GOT3 (cell line): ENCODE measurements around the gene MTCH1.
"Not testable (repeated sequence)": the region's sequence is repeated elsewhere in the genome, so short reads cannot be mapped to it uniquely, and the experiment has no call there.

ENCODE experiments used
- DNase-seq: peaks from one replicate; lab custom pipeline; 2025; ENCODE audit warnings: mixed read lengths; lab: John Stamatoyannopoulos, UW

Gene MTCH1

GRCh38 chr6:36997811-36998722, 12.1 kb upstream of the MTCH1 start:
- no peak for DNase-seq

- DNase-seq: not testable (repeated sequence)
These were observed 4.4 kb upstream of the MTCH1 start for GRCh38 chr6:36990401-36990800.

GRCh38 chr6:36989264-36989663, 3.3 kb upstream of the MTCH1 start:
- no peak for DNase-seq

- DNase-seq: no peak
These were observed 680 bp upstream of the MTCH1 start for GRCh38 chr6:36986704-36987047.

- no peak for DNase-seq
These were observed 584 bp downstream of the MTCH1 start for GRCh38 chr6:36985417-36985807.

GRCh38 chr6:36984581-36985416, 1.2 kb downstream of the MTCH1 start:
- DNase-seq: no peak

GRCh38 chr6:36983538-36983937, 2.5 kb downstream of the MTCH1 start:
- DNase-seq: no peak

GRCh38 chr6:36980876-36981619, 4.9 kb downstream of the MTCH1 start:
- DNase-seq: no peak

GRCh38 chr6:36980129-36980528, 5.9 kb downstream of the MTCH1 start:
- DNase-seq: no peak

GRCh38 chr6:36979347-36979742, 6.7 kb downstream of the MTCH1 start:
- DNase-seq: no peak

- DNase-seq: no peak
These were observed 7.3 kb downstream of the MTCH1 start for GRCh38 chr6:36978421-36979346.

GRCh38 chr6:36977470-36977941, 8.5 kb downstream of the MTCH1 start:
- no peak for DNase-seq

- DNase-seq: no peak
These were observed 9.1 kb downstream of the MTCH1 start for GRCh38 chr6:36976931-36977330.

- no peak for DNase-seq
These were observed 9.5 kb downstream of the MTCH1 start for GRCh38 chr6:36976509-36976908.

- no peak for DNase-seq
These were observed 10.1 kb downstream of the MTCH1 start for GRCh38 chr6:36976007-36976264.

- DNase-seq: no peak
These were observed 10.6 kb downstream of the MTCH1 start for GRCh38 chr6:36975231-36976006.

- no peak for DNase-seq
These were observed 12.3 kb downstream of the MTCH1 start for GRCh38 chr6:36973647-36974046.

GRCh38 chr6:36973190-36973589, 12.8 kb downstream of the MTCH1 start:
- no peak for DNase-seq

- no peak for DNase-seq
These were observed 13.9 kb downstream of the MTCH1 start for GRCh38 chr6:36971921-36972673.
